ENCODE data around the gene PGGHG.

- no peak for TF ChIP-seq POLR2A (IDR thresholded peaks at IDR 0.05)
- TF ChIP-seq, protein P1, sequence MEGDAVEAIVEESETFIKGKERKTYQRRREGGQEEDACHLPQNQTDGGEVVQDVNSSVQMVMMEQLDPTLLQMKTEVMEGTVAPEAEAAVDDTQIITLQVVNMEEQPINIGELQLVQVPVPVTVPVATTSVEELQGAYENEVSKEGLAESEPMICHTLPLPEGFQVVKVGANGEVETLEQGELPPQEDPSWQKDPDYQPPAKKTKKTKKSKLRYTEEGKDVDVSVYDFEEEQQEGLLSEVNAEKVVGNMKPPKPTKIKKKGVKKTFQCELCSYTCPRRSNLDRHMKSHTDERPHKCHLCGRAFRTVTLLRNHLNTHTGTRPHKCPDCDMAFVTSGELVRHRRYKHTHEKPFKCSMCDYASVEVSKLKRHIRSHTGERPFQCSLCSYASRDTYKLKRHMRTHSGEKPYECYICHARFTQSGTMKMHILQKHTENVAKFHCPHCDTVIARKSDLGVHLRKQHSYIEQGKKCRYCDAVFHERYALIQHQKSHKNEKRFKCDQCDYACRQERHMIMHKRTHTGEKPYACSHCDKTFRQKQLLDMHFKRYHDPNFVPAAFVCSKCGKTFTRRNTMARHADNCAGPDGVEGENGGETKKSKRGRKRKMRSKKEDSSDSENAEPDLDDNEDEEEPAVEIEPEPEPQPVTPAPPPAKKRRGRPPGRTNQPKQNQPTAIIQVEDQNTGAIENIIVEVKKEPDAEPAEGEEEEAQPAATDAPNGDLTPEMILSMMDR (IDR thresholded peaks at IDR 0.05) = no peak
Measured at GRCh38 chr11:316031-316701, 27.2 kb downstream of the PGGHG start.
